GM23248 (cell line): Measurements from ENCODE around the gene METTL5.

Experiments used
- EZH2 ChIP-seq: fragments of 200-600 bp; sonication (generic); IDR thresholded peaks from 2 replicates; pipeline ENCODE4 v1.6.1; 2018; ENCODE audit warnings: antibody characterized with exemption, mild to moderate bottlenecking; ENCODE audit not compliant: insufficient read depth, poor library complexity, severe bottlenecking
- EZH2phosphoT487 ChIP-seq: fragments of 200-600 bp; sonication (generic); IDR thresholded peaks from 2 replicates; pipeline ENCODE4 v1.6.1; 2018; ENCODE audit warnings: antibody characterized with exemption, moderate library complexity, mild to moderate bottlenecking, low read depth; ENCODE audit not compliant: insufficient read depth

DNA sequence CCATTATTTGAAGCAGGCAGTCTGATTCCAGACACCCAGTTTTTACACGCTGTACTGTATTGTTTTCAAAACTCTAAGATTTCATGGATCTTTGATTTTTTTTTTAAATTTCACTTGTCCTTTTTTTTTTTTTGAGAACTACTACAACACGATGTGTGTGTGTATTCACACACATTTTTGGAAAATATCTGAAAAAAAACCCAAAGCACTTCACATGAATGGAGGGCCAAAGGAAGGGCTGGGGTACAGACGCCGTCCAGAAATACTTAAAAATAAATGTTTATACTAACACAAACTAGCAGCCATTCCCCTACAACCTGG lies 26.3 kb downstream of the METTL5 start:
- TF ChIP-seq EZH2phosphoT487 (no peak), EZH2 (no peak)
